Activated CD4-positive, alpha-beta T cell treated with anti-CD3 and anti-CD28 coated beads, Interleukin-2, amount 10 ng/mL, durations not matched to agents 24 days and 14 days (primary cell): ENCODE data around the gene FNDC4. TPM values are rescaled to one million over a fixed set of nuclear protein-coding genes. Genes with fewer than 3 reads are reported as not detected.
A peak's percentile ranks its signal among the peaks of the same experiment; 100 is the strongest.

Experiments used
- DNase-seq: peaks from one replicate; pipeline ENCODE4 v3.0.0; 2022
- H3K27ac Mint-ChIP-seq: one replicate; pipeline ENCODE4 v1.8.0; 2022; ENCODE audit warnings: mild to moderate bottlenecking, mixed read lengths
- H3K27me3 Mint-ChIP-seq: one replicate; pipeline ENCODE4 v1.8.0; 2022; ENCODE audit warnings: mixed read lengths
- H3K36me3 Mint-ChIP-seq: one replicate; pipeline ENCODE4 v1.8.0; 2022; ENCODE audit warnings: low read depth, mild to moderate bottlenecking, mixed read lengths
- H3K4me1 Mint-ChIP-seq: one replicate; pipeline ENCODE4 v1.8.0; 2021; ENCODE audit warnings: mixed read lengths
- H3K4me3 Mint-ChIP-seq: one replicate; pipeline ENCODE4 v1.8.0; 2022; ENCODE audit warnings: mild to moderate bottlenecking, moderate library complexity, mixed read lengths
- H3K9me3 Mint-ChIP-seq: one replicate; pipeline ENCODE4 v1.8.0; 2021; ENCODE audit warnings: mixed read lengths
- intact Hi-C: fragments of 100-400 bp; cut with micrococcal nuclease; formaldehyde crosslinking; loops from one replicate; pipeline ENCODE4 v1.15.1; 2023
- total RNA-seq: library from RNA; stranded (reverse); gene quantifications from 2 replicates; pipeline ENCODE4 v1.2.3, GENCODE V29; 2022

FNDC4 gene
- total RNA-seq, 1 donor from 2014 or later: not detected

DNA sequence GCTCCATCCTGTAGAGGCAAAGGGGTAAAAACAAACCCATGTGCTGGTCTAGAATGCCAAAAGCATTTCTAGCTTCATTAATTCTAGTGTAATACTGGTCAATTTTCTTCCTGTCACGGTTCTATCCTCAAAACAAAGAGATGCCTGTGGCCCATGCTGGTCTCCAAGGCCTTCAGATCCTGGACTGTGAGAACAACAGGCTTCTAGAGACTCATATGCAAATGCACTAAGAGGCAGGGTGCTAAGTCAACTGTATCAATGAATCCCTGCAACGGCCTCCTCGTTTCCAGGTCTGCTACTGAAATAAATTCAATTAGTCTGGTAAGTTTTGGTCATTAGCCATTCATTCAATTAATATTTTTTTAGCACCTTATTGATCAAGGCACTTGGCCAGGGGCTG lies 9.5 kb downstream of the FNDC4 start:
- Mint-ChIP-seq H3K27ac (no peak overlapping the region), H3K4me1 (peaks cover 16% of the 10 kb centered on the region), H3K36me3 (peaks cover 4% of the 10 kb centered on the region), H3K9me3 (no peaks in the 10 kb centered on the region), H3K4me3 (no peak overlapping the region), H3K27me3 (no peaks in the 10 kb centered on the region)
- intact Hi-C loops: loop anchor here (5.0 kb wide), 2 partner anchors 78 to 142 kb away; partner anchors contain the start of genes CCDC121, GPN1 and PPM1G
- DNase-seq: no peak

GRCh38 chr2:27471961-27472360 lies 23.0 kb downstream of the FNDC4 start:
- Mint-ChIP-seq H3K4me3 (no peak overlapping the region), H3K4me1 (no peaks in the 10 kb centered on the region), H3K36me3 (peaks cover 5% of the 10 kb centered on the region), H3K9me3 (no peaks in the 10 kb centered on the region), H3K27me3 (no peaks in the 10 kb centered on the region), H3K27ac (no peak overlapping the region)
- intact Hi-C loops: no loop called here
- DNase-seq: no peak

DNA sequence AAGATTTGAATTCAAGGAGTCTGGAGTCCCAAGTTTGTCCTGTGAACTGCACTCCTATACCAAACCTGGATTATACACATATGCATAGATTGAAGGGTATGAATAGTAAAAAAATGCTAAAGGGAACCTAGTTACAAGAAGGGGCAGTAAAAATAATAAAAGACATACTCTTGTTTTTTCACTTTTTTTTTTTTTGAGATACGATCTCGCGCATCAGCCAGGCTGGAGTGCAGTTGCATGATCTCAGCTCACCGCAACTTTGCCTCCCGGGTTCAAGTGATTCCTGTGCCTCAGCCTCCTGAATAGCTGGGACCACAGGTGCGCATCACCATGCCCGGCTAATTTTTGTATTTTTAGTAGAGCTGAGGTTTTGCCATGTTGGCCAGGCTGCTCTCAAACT lies 30.6 kb downstream of the FNDC4 start:
- no peaks in the 10 kb centered on the region for H3K4me1 Mint-ChIP-seq
- DNase-seq: no peak
- H3K4me3 Mint-ChIP-seq: no peak overlapping the region
- intact Hi-C loops: no loop called here
- no peaks in the 10 kb centered on the region for H3K9me3 Mint-ChIP-seq
- no peaks in the 10 kb centered on the region for H3K27me3 Mint-ChIP-seq
- H3K27ac Mint-ChIP-seq: no peak overlapping the region
- no peaks in the 10 kb centered on the region for H3K36me3 Mint-ChIP-seq

DNA sequence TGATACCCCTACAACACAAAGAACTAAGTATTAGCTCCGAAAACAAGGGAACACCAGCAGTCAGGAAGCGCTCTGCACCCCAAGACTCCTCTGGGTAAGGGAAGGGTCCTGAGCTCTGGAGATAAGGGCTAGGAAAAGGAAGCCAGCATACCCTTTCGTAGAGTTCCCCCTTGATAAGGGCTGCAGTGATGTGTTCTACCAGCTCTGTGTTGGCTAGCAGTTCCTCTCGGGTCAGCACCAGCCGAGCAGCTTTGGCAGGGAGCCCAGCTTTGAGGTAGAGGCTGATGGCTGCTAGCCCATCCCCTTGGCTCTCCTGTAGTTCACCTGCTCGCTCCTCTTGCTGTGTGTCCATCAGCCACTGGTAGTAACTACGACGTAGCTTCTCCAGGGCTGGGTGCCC lies 33.9 kb downstream of the FNDC4 start:
- no peak overlapping the region for H3K27ac Mint-ChIP-seq
- H3K4me1 Mint-ChIP-seq: no peaks in the 10 kb centered on the region
- H3K27me3 Mint-ChIP-seq: no peaks in the 10 kb centered on the region
- H3K4me3 Mint-ChIP-seq: no peak overlapping the region
- no peaks in the 10 kb centered on the region for H3K36me3 Mint-ChIP-seq
- intact Hi-C loops: no loop called here
- DNase-seq: no peak
- H3K9me3 Mint-ChIP-seq: no peaks in the 10 kb centered on the region

DNA sequence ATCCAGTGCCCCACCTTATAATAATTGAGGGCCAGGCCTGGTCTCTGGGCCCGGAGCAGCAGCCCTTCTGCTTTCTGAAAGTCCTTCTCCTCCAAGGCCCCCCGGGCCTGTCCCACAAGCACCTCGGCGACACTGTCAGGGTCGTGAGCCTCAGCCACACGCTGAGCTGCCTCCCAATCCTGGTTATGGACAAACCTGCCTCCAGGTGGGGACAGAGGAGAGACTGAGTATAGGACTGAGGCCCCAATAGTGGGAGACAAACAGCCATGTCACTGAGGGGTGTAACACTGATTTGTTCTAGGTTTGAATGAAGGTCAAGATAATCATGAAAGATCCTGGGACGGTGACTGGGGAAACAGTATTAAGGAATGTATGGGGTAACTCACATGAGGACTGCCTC lies 41.0 kb downstream of the FNDC4 start:
- Mint-ChIP-seq H3K4me1 (no peaks in the 10 kb centered on the region), H3K36me3 (peaks cover 14% of the 10 kb centered on the region), H3K4me3 (no peak overlapping the region), H3K27me3 (no peaks in the 10 kb centered on the region), H3K9me3 (no peaks in the 10 kb centered on the region), H3K27ac (no peak overlapping the region)
- intact Hi-C loops: no loop called here
- no peak for DNase-seq

DNA sequence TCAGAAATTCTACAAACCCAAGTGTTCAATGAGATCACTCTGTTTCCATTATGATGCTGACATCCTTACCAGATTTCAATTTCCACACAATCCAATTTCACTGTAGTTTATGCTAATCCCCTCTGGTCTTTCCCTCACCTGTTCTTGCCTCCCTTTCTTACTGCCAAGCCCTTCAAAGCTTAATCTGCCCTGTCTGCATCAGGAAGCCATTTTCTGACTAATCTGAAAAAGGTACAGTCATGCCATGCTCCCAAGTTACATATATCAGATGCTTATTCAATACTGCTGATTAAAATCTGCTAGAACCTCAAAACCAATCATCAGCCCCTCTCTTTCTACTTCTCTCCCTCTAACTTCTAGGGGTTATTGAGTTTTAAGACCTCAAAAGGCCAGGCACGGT lies 43.9 kb downstream of the FNDC4 start:
- peaks cover 14% of the 10 kb centered on the region for H3K36me3 Mint-ChIP-seq
- intact Hi-C loops: no loop called here

DNA sequence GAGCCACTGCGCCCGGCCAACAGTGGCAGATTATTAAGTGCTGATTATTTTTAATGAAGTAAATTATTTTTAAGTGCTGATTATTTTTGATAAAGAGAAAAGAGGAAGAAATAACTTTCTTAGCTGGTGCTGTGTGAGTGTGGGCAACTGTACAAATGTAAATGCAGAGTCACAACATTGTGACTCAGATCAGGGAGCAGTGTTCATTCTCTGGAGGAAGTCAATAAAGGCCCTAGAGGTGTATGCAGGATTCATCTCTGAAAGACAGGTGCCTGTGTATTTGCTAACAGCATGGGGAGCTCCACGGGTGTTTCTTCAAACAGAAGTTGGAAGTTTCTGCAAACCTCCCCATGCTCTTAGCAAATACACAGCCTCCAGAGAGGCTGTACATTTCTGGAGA lies 46.6 kb downstream of the FNDC4 start:
- intact Hi-C loops: no loop called here
- Mint-ChIP-seq H3K27ac (no peak overlapping the region), H3K36me3 (peaks cover 18% of the 10 kb centered on the region), H3K4me1 (peaks cover 7% of the 10 kb centered on the region), H3K27me3 (no peaks in the 10 kb centered on the region), H3K4me3 (no peak overlapping the region), H3K9me3 (no peaks in the 10 kb centered on the region)
- DNase-seq: no peak

More for the DNA sequence above, 43.9 kb downstream of the FNDC4 start:
- H3K4me3 Mint-ChIP-seq: no peak overlapping the region
- H3K4me1 Mint-ChIP-seq: peaks cover under 1% of the 10 kb centered on the region
- DNase-seq: no peak
- peak overlapping the region; percentile 9 for H3K27ac Mint-ChIP-seq
- H3K27me3 Mint-ChIP-seq: no peaks in the 10 kb centered on the region
- no peaks in the 10 kb centered on the region for H3K9me3 Mint-ChIP-seq

- H3K9me3 Mint-ChIP-seq: no peaks in the 10 kb centered on the region
Measured at GRCh38 chr2:27446057-27446456, 48.9 kb downstream of the FNDC4 start.

GRCh38 chr2:27445615-27446014 lies 49.4 kb downstream of the FNDC4 start:
- Mint-ChIP-seq H3K36me3 (peaks cover 32% of the 10 kb centered on the region), H3K4me3 (no peak overlapping the region), H3K27me3 (no peaks in the 10 kb centered on the region), H3K9me3 (no peaks in the 10 kb centered on the region), H3K27ac (peak overlapping the region; percentile 40), H3K4me1 (peaks cover 7% of the 10 kb centered on the region)
- DNase-seq: no peak
- intact Hi-C loops: no loop called here

More at GRCh38 chr2:27446057-27446456, 48.9 kb downstream of the FNDC4 start:
- peak; percentile 72 for DNase-seq
- H3K36me3 Mint-ChIP-seq: peaks cover 29% of the 10 kb centered on the region
- intact Hi-C loops: no loop called here
- no peak overlapping the region for H3K4me3 Mint-ChIP-seq
- no peaks in the 10 kb centered on the region for H3K27me3 Mint-ChIP-seq
- no peak overlapping the region for H3K27ac Mint-ChIP-seq
- peaks cover 7% of the 10 kb centered on the region for H3K4me1 Mint-ChIP-seq

DNA sequence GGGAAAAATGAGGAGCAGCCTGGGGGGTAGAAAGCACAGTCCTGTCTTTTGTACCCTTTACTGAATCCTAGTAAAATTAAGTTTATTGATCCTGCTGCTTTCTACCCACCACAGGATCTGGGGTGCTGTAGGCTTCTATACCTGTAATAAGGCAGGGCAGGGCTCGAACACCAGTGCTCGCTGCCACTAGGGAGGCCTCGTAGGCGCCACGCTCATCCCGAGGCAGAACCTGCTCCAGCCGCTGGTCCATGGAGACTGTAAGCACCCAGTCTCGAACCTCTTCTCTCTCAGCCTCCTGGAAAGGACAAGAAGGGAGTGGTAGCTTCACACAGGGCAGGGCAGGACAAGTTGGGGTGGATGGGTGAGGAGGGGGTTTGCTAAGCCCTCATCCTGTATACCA lies 49.8 kb downstream of the FNDC4 start:
- Mint-ChIP-seq H3K36me3 (peaks cover 36% of the 10 kb centered on the region), H3K4me3 (no peak overlapping the region), H3K4me1 (peaks cover 7% of the 10 kb centered on the region), H3K27me3 (no peaks in the 10 kb centered on the region), H3K9me3 (no peaks in the 10 kb centered on the region), H3K27ac (no peak overlapping the region)
- no peak for DNase-seq
- intact Hi-C loops: no loop called here

GRCh38 chr2:27442920-27443282 lies 52.1 kb downstream of the FNDC4 start:
- Mint-ChIP-seq H3K4me1 (peaks cover 7% of the 10 kb centered on the region), H3K9me3 (no peaks in the 10 kb centered on the region), H3K27ac (no peak overlapping the region), H3K4me3 (no peak overlapping the region), H3K36me3 (peaks cover 42% of the 10 kb centered on the region), H3K27me3 (no peaks in the 10 kb centered on the region)
- no peak for DNase-seq
- intact Hi-C loops: no loop called here

DNA sequence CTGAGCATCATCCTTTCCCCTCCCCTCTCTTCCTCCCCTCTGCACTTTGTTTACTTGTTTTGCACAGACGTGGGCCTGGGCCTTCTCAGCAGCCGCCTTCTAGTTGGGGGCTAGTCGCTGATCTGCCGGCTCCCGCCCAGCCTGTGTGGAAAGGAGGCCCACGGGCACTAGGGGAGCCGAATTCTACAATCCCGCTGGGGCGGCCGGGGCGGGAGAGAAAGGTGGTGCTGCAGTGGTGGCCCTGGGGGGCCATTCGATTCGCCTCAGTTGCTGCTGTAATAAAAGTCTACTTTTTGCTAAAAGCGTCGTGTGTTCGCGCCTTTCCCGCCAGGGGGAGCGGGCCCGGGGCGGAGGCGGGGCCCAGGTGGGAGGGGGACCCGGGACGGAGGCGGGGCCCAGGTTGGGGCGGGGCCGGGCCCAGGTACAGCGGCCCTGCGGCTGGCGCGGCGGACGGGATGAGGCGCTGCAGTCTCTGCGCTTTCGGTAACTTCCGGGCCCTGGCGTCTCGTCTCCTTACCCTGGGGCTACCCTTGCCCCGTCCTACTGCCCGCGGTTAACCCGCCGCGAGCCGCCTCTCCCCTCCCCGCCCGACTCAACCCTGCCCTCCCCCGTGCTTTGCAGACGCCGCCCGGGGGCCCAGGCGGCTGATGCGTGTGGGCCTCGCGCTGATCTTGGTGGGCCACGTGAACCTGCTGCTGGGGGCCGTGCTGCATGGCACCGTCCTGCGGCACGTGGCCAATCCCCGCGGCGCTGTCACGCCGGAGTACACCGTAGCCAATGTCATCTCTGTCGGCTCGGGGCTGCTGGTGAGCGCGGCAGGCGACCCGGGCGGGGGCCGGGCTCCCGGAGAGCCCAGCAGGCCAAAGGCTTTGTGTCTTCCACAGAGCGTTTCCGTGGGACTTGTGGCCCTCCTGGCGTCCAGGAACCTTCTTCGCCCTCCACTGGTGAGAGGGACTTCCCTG lies 52.8 kb downstream of the FNDC4 start, which contains the start of gene KRTCAP3:
KRTCAP3 (plus strand) TSS at position 424 of the 962 bp plus-strand sequence; CDS start at position 456, 32 bp downstream.
- Mint-ChIP-seq H3K9me3 (no peaks in the 10 kb centered on the region), H3K36me3 (peaks cover 44% of the 10 kb centered on the region), H3K4me1 (peaks cover 7% of the 10 kb centered on the region), H3K27ac (peak within 1 kb of the TSS; percentile 60), H3K27me3 (no peaks in the 10 kb centered on the region), H3K4me3 (no peak within 1 kb of the TSS)
- intact Hi-C loops: no loop called here
- DNase-seq: peak; percentile 74
